ENCODE measurements around the gene UNC45A.

Gene UNC45A

DNA sequence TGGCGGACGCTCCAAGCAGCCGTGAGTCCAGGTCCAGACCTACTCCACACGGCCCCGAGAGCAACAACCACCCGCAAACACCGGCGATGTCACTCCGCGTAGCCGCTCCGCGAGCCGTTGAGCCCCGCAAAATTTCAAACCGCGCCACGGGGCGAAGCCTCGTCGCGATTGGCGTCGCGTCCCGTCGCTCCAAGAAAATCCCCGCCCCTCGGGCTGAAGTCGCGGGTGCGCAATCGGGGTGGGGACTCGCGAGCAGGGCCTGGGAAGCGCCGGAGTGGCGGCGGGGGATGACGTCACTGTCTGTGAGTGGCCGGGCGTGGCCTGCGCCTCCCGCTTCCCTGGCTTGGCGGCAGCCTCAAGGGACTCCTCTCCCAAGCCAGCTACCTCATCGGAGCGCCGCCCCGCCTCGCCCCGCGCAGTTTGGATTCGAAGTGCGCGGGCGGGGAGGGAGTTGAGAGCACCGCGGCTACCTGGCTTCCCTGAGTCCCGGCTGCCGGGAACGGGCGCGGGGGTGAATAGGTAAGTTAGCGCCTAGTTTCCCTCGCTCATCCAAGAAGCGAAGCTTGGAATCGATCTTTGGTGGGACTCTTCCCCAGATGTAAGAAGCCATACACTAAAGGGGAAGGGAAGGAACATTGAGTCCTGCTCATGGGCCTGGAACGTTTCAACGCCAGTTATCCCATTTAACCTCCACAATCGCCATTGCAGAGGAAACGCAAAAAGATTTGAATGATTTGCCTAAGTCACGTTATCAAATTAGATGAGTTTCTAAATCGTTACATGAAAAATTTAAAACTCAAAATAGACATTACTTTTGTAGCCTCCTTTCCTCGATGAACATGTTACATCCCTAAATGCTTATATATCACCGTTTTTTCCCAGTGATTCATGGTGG, 59.6 kb downstream of the UNC45A start, which contains the start of gene PRC1:
Gene PRC1 (minus strand): TSS at position 119 of the 895 bp plus-strand sequence. CDS start 118 bp downstream, at position 1.
- DNase-seq, result peak; percentile 64 to 98 (median 94)

- no peak for DNase-seq
Measured at GRCh38 chr15:90998737-90999136, 63.7 kb downstream of the UNC45A start.

DNA sequence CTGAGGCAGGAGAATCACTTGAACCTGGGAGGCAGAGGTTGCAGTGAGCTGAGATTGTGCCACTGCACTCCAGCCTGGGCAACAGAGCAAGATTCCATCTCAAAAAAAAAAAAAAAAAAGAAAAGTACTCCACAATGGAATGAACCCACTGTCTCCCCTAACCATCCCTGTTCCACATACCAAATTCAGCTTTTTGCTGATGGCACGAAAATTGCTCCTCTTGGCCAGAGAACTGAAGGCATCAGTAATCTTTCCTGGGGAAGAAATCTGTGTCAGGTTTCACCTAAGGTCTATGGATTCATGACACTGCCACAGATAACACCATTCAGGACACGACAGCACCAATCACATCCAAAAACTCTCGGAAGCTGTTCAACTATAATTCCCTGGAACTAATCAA, 66.1 kb downstream of the UNC45A start:
- DNase-seq, result no peak
